ENCODE data around the gene ZBTB26. TPM values are rescaled to one million over a fixed set of nuclear protein-coding genes. Genes with fewer than 3 reads are reported as not detected.

ZBTB26 gene
- total RNA-seq, 4 donors from 2014 or later = 3.7 to 6.4 (median 4.8) TPM

- 88% methylated on average over 4 of the region's 4 CpGs for WGBS
- Histone ChIP-seq H3K27me3 (no peaks in the 10 kb centered on the region), H3K27ac (no peak overlapping the region), H3K4me1 (peaks cover 25% of the 10 kb centered on the region), H3K36me3 (peaks cover 5% of the 10 kb centered on the region), H3K4me3 (no peak overlapping the region), H3K9me3 (no peaks in the 10 kb centered on the region)
- TF ChIP-seq EP300 (IDR thresholded peaks at IDR 0.05) = no peak
- TF ChIP-seq POLR2A (IDR thresholded peaks at IDR 0.05) = no peak
- TF ChIP-seq, protein P1, sequence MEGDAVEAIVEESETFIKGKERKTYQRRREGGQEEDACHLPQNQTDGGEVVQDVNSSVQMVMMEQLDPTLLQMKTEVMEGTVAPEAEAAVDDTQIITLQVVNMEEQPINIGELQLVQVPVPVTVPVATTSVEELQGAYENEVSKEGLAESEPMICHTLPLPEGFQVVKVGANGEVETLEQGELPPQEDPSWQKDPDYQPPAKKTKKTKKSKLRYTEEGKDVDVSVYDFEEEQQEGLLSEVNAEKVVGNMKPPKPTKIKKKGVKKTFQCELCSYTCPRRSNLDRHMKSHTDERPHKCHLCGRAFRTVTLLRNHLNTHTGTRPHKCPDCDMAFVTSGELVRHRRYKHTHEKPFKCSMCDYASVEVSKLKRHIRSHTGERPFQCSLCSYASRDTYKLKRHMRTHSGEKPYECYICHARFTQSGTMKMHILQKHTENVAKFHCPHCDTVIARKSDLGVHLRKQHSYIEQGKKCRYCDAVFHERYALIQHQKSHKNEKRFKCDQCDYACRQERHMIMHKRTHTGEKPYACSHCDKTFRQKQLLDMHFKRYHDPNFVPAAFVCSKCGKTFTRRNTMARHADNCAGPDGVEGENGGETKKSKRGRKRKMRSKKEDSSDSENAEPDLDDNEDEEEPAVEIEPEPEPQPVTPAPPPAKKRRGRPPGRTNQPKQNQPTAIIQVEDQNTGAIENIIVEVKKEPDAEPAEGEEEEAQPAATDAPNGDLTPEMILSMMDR (IDR thresholded peaks at IDR 0.05) = no peak
- no peak for DNase-seq (ENCODE audit: low spot score in 2 of 2)
Measured at GRCh38 chr9:122939601-122940000, 8.3 kb upstream of the ZBTB26 start.

- Histone ChIP-seq H3K27me3 (no peaks in the 10 kb centered on the region), H3K27ac (no peak overlapping the region), H3K9me3 (no peaks in the 10 kb centered on the region), H3K4me3 (no peak overlapping the region), H3K4me1 (peaks cover 26% of the 10 kb centered on the region), H3K36me3 (peaks cover 5% of the 10 kb centered on the region)
- DNase-seq (ENCODE audit: low spot score in 2 of 2) = no peak
- TF ChIP-seq, protein P1 (IDR thresholded peaks at IDR 0.05) = no peak
- no peak for TF ChIP-seq POLR2AphosphoS5 (IDR thresholded peaks at IDR 0.05)
- TF ChIP-seq EP300 (IDR thresholded peaks at IDR 0.05) = no peak
- TF ChIP-seq POLR2A (IDR thresholded peaks at IDR 0.05) = no peak
- 67% methylated on average over 1 of the region's 1 CpG for WGBS
Measured at GRCh38 chr9:122936883-122937282, 5.6 kb upstream of the ZBTB26 start.

GRCh38 chr9:122936464-122936863 is 5.2 kb upstream of the ZBTB26 start:
- WGBS = 93% methylated on average over 5 of the region's 5 CpGs
- Histone ChIP-seq H3K4me3 (no peak overlapping the region), H3K36me3 (peaks cover 5% of the 10 kb centered on the region), H3K9me3 (no peaks in the 10 kb centered on the region), H3K27me3 (no peaks in the 10 kb centered on the region), H3K27ac (no peak overlapping the region), H3K4me1 (peaks cover 22% of the 10 kb centered on the region)
- TF ChIP-seq EP300 (IDR thresholded peaks at IDR 0.05) (no peak), POLR2A (IDR thresholded peaks at IDR 0.05) (no peak), POLR2AphosphoS5 (IDR thresholded peaks at IDR 0.05) (no peak)
- TF ChIP-seq, protein P1 (IDR thresholded peaks at IDR 0.05) = no peak
- no peak for DNase-seq (ENCODE audit: low spot score in 2 of 2)

DNA sequence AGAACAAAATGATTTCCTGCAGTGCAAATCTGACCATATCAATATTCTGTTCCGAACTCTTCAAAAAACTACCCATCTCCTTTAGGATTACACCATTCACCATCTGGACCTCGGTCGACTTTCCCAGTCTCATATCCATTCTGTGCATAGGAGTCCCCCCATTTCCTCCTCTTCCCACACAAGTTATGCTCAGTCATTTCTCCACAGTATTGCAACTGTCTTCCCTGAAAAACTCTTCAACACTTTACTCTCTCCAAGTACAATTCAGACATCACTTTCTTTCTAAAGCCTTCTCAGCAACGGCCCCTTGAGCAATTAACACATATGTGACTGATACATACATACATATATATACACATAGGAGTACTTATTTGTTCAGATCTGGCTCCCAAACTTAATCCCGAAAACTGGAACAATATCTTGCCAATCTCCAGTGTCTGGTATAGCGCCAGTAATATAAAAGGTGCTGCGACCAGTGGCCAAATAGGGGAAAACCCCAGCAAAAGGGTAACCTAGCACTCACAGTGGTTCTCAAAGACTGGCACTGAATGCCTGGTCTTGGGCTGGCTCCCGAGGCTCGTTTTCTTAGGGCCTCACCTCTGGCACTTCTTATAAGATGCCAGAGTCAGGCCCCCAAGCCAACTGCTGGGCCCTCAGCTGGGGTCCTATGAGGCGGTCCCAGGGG is 629 bp downstream of the ZBTB26 start:
- 22% methylated on average over 10 of the region's 10 CpGs for whole genome bisulfite sequencing
- no peaks in the 10 kb centered on the region for H3K27me3 ChIP-seq
- no peaks in the 10 kb centered on the region for H3K36me3 ChIP-seq
- DNase-seq (ENCODE audit: low spot score in 2 of 2) = no peak
- H3K4me1 ChIP-seq = peaks cover 31% of the 10 kb centered on the region
- H3K4me3 ChIP-seq = peak overlapping the region; percentile 87
- TF ChIP-seq, protein P1 (IDR thresholded peaks at IDR 0.05) = no peak
- TF ChIP-seq POLR2AphosphoS5 (IDR thresholded peaks at IDR 0.05) (no peak), EP300 (IDR thresholded peaks at IDR 0.05) (no peak), POLR2A (IDR thresholded peaks at IDR 0.05) (no peak)
- peak overlapping the region; percentile 76 for H3K27ac ChIP-seq
- H3K9me3 ChIP-seq = no peaks in the 10 kb centered on the region

DNA sequence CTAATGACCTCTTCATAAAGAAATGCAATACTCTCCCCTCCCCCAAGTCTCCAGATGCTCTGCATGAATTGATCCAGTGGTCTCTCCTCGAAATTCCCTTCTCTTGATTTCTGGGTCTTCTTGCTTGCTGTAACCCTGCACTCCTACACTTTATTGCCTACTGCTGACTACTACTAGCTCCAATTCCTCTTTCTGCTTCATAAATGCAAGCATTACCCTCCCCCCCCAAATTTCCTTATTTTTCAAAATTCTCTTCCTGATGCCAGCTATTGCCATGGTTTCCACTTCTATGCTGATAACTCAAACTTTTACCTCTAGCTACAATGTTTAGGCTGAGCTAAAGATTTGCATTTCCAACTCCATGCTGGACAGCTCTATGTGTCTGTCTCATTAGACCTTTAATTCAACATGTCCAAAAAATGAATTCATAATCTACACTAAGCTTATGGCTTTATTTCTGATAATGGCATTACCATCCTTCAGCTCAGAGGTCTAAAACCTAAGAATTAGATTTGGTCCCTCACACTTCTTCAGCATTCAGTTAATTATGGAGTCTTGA is 1.4 kb downstream of the ZBTB26 start:
- H3K36me3 ChIP-seq = no peaks in the 10 kb centered on the region
- TF ChIP-seq POLR2AphosphoS5 (IDR thresholded peaks at IDR 0.05) (no peak), POLR2A (IDR thresholded peaks at IDR 0.05) (no peak), EP300 (IDR thresholded peaks at IDR 0.05) (no peak)
- TF ChIP-seq, protein P1 (IDR thresholded peaks at IDR 0.05) = no peak
- H3K9me3 ChIP-seq = no peaks in the 10 kb centered on the region
- WGBS = 90% methylated on average over 1 of the region's 1 CpG
- DNase-seq (ENCODE audit: low spot score in 2 of 2) = no peak
- no peak overlapping the region for H3K4me3 ChIP-seq
- peaks cover 31% of the 10 kb centered on the region for H3K4me1 ChIP-seq
- H3K27ac ChIP-seq = no peak overlapping the region
- H3K27me3 ChIP-seq = no peaks in the 10 kb centered on the region

Data from suprapubic skin (tissue), 4 donors.